ENCODE results near the gene PCNX2. TPM values are rescaled to one million over a fixed set of nuclear protein-coding genes. Genes with fewer than 3 reads are reported as not detected.

PCNX2 gene
- total and polyA plus RNA-seq, 2 experiments from 2014 or later: 42.9 to 88.3 TPM

DNA sequence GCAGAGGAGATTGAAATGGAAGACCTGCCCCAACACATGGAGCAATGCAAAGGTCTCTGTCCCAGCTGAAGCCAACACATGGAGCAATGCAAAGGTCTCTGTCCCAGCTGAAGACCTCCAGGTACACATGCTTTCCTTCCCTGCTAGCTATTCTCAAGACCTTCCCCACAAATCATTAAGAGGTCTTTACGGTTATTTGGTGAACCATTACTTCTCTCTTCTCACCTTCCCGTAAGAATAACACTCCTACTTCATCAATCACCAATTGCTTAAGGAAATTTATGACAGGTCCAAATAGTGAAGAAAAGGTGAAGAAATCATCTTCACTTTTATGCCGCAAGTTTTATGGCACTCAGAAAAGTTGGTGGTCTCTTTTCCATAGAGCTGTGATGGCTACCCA lies 206.3 kb downstream of the PCNX2 start:
- peaks cover 33% of the 10 kb centered on the region for H3K36me3 ChIP-seq (ENCODE audit: insufficient read depth)
- H3K4me2 ChIP-seq: no peak overlapping the region
- Mint-ChIP-seq H3K27ac (no peak overlapping the region), H3K4me1 (peaks cover 20% of the 10 kb centered on the region), H3K36me3 (ENCODE audit: low read depth) (peaks cover 55% of the 10 kb centered on the region), H3K4me3 (no peak overlapping the region), H3K27me3 (ENCODE audit: insufficient read depth, low read depth, poor library complexity) (no peaks in the 10 kb centered on the region), H3K9me3 (no peaks in the 10 kb centered on the region; the same call in 2 of the 3 replicates)
- H4K20me1 ChIP-seq (replicated peaks; ENCODE audit: insufficient read depth): no peaks in the 10 kb centered on the region
- H3K27ac ChIP-seq (ENCODE audit: low read depth): peak overlapping the region; percentile 68; the same call in 1 of the 2 replicates
- no peak for ATAC-seq
- H2AFZ ChIP-seq: no peak overlapping the region
- H3F3A ChIP-seq (replicated peaks; ENCODE audit: low read depth): no peaks in the 10 kb centered on the region
- no peak overlapping the region for H3K4me3 ChIP-seq
- no peaks in the 10 kb centered on the region for H3K27me3 ChIP-seq (ENCODE audit: insufficient read depth)
- DNase-seq (ENCODE audit: low spot score): no peak
- no peaks in the 10 kb centered on the region for H3K9me2 ChIP-seq (ENCODE audit: insufficient read depth)
- 0 out of 2 replicates have a peak, but pooled peaks cover 8% of the 10 kb centered on the region for H3K4me1 ChIP-seq (ENCODE audit: insufficient read depth)
- no peaks in the 10 kb centered on the region for H3K79me2 ChIP-seq (replicated peaks; ENCODE audit: insufficient read depth)
- TF ChIP-seq STAT1 (IDR thresholded peaks at IDR 0.05; ENCODE audit: unreplicated experiment) (no peak), JUNB (IDR thresholded peaks at IDR 0.05; ENCODE audit: unreplicated experiment) (no peak), ZNF114 (CRISPR knock-in tag; IDR thresholded peaks at IDR 0.05) (no peak), NANOG (IDR thresholded peaks at IDR 0.05; ENCODE audit: borderline replicate concordance) (no peak), EZH2phosphoT487 (IDR thresholded peaks at IDR 0.05; ENCODE audit: unreplicated experiment) (no peak), ZNF331 (CRISPR knock-in tag; IDR thresholded peaks at IDR 0.05; ENCODE audit: low read depth) (no peak), POLR2AphosphoS5 (IDR thresholded peaks at IDR 0.05; ENCODE audit: low read depth) (no peak), EZH2 (IDR thresholded peaks at IDR 0.05; ENCODE audit: low read depth, unreplicated experiment) (no peak)
- TF ChIP-seq, protein P1, sequence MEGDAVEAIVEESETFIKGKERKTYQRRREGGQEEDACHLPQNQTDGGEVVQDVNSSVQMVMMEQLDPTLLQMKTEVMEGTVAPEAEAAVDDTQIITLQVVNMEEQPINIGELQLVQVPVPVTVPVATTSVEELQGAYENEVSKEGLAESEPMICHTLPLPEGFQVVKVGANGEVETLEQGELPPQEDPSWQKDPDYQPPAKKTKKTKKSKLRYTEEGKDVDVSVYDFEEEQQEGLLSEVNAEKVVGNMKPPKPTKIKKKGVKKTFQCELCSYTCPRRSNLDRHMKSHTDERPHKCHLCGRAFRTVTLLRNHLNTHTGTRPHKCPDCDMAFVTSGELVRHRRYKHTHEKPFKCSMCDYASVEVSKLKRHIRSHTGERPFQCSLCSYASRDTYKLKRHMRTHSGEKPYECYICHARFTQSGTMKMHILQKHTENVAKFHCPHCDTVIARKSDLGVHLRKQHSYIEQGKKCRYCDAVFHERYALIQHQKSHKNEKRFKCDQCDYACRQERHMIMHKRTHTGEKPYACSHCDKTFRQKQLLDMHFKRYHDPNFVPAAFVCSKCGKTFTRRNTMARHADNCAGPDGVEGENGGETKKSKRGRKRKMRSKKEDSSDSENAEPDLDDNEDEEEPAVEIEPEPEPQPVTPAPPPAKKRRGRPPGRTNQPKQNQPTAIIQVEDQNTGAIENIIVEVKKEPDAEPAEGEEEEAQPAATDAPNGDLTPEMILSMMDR (conservative IDR thresholded peaks at IDR 0.05; ENCODE audit: low read depth in 2 of 2): no peak
- TF ChIP-seq, protein P2, sequence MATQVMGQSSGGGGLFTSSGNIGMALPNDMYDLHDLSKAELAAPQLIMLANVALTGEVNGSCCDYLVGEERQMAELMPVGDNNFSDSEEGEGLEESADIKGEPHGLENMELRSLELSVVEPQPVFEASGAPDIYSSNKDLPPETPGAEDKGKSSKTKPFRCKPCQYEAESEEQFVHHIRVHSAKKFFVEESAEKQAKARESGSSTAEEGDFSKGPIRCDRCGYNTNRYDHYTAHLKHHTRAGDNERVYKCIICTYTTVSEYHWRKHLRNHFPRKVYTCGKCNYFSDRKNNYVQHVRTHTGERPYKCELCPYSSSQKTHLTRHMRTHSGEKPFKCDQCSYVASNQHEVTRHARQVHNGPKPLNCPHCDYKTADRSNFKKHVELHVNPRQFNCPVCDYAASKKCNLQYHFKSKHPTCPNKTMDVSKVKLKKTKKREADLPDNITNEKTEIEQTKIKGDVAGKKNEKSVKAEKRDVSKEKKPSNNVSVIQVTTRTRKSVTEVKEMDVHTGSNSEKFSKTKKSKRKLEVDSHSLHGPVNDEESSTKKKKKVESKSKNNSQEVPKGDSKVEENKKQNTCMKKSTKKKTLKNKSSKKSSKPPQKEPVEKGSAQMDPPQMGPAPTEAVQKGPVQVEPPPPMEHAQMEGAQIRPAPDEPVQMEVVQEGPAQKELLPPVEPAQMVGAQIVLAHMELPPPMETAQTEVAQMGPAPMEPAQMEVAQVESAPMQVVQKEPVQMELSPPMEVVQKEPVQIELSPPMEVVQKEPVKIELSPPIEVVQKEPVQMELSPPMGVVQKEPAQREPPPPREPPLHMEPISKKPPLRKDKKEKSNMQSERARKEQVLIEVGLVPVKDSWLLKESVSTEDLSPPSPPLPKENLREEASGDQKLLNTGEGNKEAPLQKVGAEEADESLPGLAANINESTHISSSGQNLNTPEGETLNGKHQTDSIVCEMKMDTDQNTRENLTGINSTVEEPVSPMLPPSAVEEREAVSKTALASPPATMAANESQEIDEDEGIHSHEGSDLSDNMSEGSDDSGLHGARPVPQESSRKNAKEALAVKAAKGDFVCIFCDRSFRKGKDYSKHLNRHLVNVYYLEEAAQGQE (IDR thresholded peaks at IDR 0.05; ENCODE audit: unreplicated experiment): no peak
- TF ChIP-seq, protein P3, sequence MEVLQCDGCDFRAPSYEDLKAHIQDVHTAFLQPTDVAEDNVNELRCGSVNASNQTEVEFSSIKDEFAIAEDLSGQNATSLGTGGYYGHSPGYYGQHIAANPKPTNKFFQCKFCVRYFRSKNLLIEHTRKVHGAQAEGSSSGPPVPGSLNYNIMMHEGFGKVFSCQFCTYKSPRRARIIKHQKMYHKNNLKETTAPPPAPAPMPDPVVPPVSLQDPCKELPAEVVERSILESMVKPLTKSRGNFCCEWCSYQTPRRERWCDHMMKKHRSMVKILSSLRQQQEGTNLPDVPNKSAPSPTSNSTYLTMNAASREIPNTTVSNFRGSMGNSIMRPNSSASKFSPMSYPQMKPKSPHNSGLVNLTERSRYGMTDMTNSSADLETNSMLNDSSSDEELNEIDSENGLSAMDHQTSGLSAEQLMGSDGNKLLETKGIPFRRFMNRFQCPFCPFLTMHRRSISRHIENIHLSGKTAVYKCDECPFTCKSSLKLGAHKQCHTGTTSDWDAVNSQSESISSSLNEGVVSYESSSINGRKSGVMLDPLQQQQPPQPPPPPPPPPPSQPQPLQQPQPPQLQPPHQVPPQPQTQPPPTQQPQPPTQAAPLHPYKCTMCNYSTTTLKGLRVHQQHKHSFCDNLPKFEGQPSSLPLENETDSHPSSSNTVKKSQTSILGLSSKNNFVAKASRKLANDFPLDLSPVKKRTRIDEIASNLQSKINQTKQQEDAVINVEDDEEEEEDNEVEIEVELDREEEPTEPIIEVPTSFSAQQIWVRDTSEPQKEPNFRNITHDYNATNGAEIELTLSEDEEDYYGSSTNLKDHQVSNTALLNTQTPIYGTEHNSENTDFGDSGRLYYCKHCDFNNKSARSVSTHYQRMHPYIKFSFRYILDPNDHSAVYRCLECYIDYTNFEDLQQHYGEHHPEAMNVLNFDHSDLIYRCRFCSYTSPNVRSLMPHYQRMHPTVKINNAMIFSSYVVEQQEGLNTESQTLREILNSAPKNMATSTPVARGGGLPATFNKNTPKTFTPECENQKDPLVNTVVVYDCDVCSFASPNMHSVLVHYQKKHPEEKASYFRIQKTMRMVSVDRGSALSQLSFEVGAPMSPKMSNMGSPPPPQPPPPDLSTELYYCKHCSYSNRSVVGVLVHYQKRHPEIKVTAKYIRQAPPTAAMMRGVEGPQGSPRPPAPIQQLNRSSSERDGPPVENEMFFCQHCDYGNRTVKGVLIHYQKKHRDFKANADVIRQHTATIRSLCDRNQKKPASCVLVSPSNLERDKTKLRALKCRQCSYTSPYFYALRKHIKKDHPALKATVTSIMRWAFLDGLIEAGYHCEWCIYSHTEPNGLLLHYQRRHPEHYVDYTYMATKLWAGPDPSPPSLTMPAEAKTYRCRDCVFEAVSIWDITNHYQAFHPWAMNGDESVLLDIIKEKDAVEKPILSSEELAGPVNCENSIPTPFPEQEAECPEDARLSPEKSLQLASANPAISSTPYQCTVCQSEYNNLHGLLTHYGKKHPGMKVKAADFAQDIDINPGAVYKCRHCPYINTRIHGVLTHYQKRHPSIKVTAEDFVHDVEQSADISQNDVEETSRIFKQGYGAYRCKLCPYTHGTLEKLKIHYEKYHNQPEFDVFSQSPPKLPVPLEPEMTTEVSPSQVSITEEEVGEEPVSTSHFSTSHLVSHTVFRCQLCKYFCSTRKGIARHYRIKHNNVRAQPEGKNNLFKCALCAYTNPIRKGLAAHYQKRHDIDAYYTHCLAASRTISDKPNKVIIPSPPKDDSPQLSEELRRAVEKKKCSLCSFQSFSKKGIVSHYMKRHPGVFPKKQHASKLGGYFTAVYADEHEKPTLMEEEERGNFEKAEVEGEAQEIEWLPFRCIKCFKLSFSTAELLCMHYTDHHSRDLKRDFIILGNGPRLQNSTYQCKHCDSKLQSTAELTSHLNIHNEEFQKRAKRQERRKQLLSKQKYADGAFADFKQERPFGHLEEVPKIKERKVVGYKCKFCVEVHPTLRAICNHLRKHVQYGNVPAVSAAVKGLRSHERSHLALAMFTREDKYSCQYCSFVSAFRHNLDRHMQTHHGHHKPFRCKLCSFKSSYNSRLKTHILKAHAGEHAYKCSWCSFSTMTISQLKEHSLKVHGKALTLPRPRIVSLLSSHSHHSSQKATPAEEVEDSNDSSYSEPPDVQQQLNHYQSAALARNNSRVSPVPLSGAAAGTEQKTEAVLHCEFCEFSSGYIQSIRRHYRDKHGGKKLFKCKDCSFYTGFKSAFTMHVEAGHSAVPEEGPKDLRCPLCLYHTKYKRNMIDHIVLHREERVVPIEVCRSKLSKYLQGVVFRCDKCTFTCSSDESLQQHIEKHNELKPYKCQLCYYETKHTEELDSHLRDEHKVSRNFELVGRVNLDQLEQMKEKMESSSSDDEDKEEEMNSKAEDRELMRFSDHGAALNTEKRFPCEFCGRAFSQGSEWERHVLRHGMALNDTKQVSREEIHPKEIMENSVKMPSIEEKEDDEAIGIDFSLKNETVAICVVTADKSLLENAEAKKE (CRISPR knock-in tag; IDR thresholded peaks at IDR 0.05): no peak
